Esophagus squamous epithelium (tissue), 5 donors: ENCODE data around the gene VWA8. TPM values are rescaled to one million over a fixed set of nuclear protein-coding genes. Genes with fewer than 3 reads are reported as not detected.

Experiments
- DNase-seq: peaks from one replicate; lab custom pipeline; 2025; lab: John Stamatoyannopoulos, UW
- H3K27ac ChIP-seq, 4 donors: fragments of 200-600 bp; sonication (generic); one replicate each; pipeline ENCODE4 v1.5.1; 2016 to 2019; ENCODE audit warnings: mild to moderate bottlenecking in 1 of 4
- H3K27me3 ChIP-seq, 4 donors: fragments of 200-600 bp; sonication (generic); 1 replicate in 3 of 4; 2 replicates in 1 of 4; pipeline versions ENCODE4 v1.5.1 to v1.6.0; 2017 to 2021; ENCODE audit warnings: antibody characterized with exemption in 1 of 4
- H3K36me3 ChIP-seq, 3 donors: fragments of 200-600 bp; sonication (generic); one replicate each; pipeline ENCODE4 v1.5.1; 2016 to 2019
- H3K4me1 ChIP-seq, 3 donors: fragments of 200-600 bp; sonication (generic); one replicate each; pipeline ENCODE4 v1.5.1; 2017 to 2019
- H3K4me3 ChIP-seq, 4 donors: fragments of 200-600 bp; sonication (generic); 1 replicate in 3 of 4; 2 replicates in 1 of 4; pipeline ENCODE4 v1.5.1; 2016 to 2019; ENCODE audit warnings: mild to moderate bottlenecking in 2 of 4, moderate library complexity in 1 of 4
- H3K9me3 ChIP-seq, 3 donors: fragments of 200-600 bp; sonication (generic); one replicate each; pipeline ENCODE4 v1.5.1; 2016 to 2019
- CTCF ChIP-seq, 6 experiments: fragments of 450-650 bp in 4 of 6; fragments of 200-600 bp in 2 of 6; sonication (generic) in 2 of 6; IDR thresholded peaks; one replicate each; pipeline ENCODE4 v1.5.1; 2016 to 2019; ENCODE audit warnings: antibody characterized with exemption in 6 of 6, mild to moderate bottlenecking in 4 of 6, moderate library complexity in 4 of 6
- POLR2A ChIP-seq, 4 donors: fragments of 450-650 bp; IDR thresholded peaks; one replicate each; pipeline ENCODE4 v1.6.1; 2017; ENCODE audit warnings: antibody characterized with exemption in 4 of 4, mild to moderate bottlenecking in 4 of 4, moderate library complexity in 3 of 4
- WGBS, 2 donors: methylation state at CpG; one replicate each; pipeline ENCODE4 v1.1.5; 2018; 5-methylcytosine and 5-hydroxymethylcytosine counted together
- intact Hi-C: fragments of 100-400 bp; cut with DNase I; formaldehyde crosslinking; loops from one replicate; pipeline ENCODE4 v1.15.0; 2022
- total RNA-seq, 4 donors: library from RNA; depleted of rRNA; stranded (reverse); fragments of >200 nt; gene quantifications; one replicate each; pipeline ENCODE4 v1.1.0, GENCODE V29; 2016
- donor health status: DM: yes; HTN: yes; CAD: no.

VWA8 gene
- total RNA-seq, 4 donors from 2014 or later, result 10.5 to 23.7 (median 17.3) TPM

DNA sequence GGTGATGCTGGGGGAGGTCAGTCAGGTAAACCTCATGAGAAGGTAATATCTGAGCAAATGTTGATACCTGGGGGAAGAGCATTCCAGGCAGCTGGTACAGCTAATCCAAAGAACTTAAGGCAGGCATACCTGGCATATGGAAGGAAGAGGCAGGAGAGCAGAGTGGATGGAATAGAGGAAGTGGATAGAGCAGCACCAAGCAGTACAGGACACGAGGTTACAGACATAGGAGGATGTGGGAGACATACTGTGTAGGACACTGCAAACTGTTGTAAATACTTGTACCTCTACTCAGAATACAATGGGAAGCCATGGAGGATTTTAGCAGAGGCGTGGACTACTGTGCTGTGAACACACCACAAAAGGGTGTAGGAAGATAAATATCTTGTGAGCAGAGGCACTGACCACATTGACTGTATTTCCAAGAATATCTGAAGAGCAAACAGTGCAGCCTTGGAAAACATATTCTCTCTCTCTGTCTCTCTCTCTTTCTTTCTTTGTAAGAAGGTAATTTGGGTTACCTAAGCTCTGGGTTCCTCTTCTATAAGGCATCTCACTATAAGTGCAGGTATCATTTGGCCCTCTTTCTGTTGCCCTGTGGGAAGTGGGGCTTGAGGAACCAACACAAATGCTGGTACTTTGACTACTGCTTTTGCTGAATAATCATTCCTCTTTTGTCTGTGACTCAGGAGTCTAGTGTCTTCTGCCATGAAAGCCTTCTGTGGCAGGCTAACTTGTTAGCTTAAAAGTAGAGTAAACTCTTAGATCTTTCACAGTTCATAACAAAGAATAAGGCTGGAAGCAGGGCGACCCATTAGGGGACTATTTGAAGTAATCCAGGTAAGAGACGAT is 238.0 kb downstream of the VWA8 start:
- no peak for DNase-seq
- H3K36me3 ChIP-seq, result peaks cover 0 to 74% (median 0%) of the 10 kb centered on the region in 3 donors
- no peaks in the 10 kb centered on the region for H3K4me1 ChIP-seq
- no peaks in the 10 kb centered on the region for H3K9me3 ChIP-seq
- no peak overlapping the region for H3K27ac ChIP-seq
- no peak for TF ChIP-seq POLR2A (IDR thresholded peaks at IDR 0.05)
- no peak for TF ChIP-seq CTCF (IDR thresholded peaks at IDR 0.05)
- no peak overlapping the region for H3K4me3 ChIP-seq
- WGBS, 2 donors, result 90 to 92% methylated on average over 4 of the region's 4 CpGs
- intact Hi-C loops, result no loop called here
- no peaks in the 10 kb centered on the region for H3K27me3 ChIP-seq

DNA sequence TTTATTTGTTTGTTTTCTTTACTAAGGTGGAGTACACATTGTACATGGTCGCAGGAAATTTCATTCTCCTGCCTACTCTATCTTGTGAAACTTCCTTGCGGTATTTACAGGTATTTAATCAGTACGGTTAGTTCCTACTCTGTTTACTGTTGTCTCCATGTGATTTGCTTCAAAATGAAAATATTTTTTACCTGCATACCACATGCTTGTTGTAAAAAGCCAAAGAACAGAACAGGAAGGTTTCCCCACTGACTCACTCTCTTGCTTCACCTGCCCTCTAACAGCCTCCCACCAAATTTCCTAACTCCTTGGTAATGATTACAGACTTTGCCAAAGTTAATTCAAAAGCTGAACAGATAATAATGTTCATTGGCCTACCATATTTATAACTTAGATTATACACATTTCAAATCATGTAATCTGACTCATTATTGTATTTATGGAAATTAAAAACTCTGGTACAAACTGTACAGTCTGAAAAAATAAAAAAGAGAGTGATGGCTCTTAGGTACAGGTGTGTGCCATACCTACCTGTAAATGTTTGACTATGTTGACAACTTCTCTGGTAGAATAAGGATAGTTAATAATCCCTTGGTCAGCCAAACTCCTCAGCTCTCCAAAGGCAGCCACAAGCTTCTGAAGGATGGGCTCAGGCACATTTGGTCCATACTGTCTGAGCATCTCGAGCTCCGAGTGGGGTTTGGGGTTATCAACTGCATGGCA is 239.9 kb downstream of the VWA8 start:
- Histone ChIP-seq H3K27ac (no peak overlapping the region), H3K4me1 (no peaks in the 10 kb centered on the region), H3K9me3 (no peaks in the 10 kb centered on the region), H3K36me3 (peaks cover 0 to 64% (median 0%) of the 10 kb centered on the region in 3 donors), H3K4me3 (no peak overlapping the region), H3K27me3 (no peaks in the 10 kb centered on the region)
- intact Hi-C loops, result no loop called here
- 83 to 90% methylated on average over 5 of the region's 5 CpGs for WGBS, 2 donors
- no peak for DNase-seq
- TF ChIP-seq CTCF (IDR thresholded peaks at IDR 0.05) (no peak), POLR2A (IDR thresholded peaks at IDR 0.05) (no peak)

GRCh38 chr13:41716236-41716635 is 244.7 kb downstream of the VWA8 start:
- no peaks in the 10 kb centered on the region for H3K9me3 ChIP-seq
- no peak for DNase-seq
- H3K4me3 ChIP-seq, result no peak overlapping the region
- H3K27ac ChIP-seq, result no peak overlapping the region
- H3K36me3 ChIP-seq, result peaks cover 0 to 23% (median 0%) of the 10 kb centered on the region in 3 donors
- WGBS, 2 donors, result 87 to 89% methylated on average over 1 of the region's 1 CpG
- H3K4me1 ChIP-seq, result no peaks in the 10 kb centered on the region
- TF ChIP-seq POLR2A (IDR thresholded peaks at IDR 0.05), result no peak
- TF ChIP-seq CTCF (IDR thresholded peaks at IDR 0.05), result no peak
- no peaks in the 10 kb centered on the region for H3K27me3 ChIP-seq
- intact Hi-C loops, result no loop called here

- no peak overlapping the region for H3K4me3 ChIP-seq
- no peak for TF ChIP-seq POLR2A (IDR thresholded peaks at IDR 0.05)
- no peak for TF ChIP-seq CTCF (IDR thresholded peaks at IDR 0.05)
- no peak for DNase-seq
- H3K36me3 ChIP-seq, result no peaks in the 10 kb centered on the region
- H3K27me3 ChIP-seq, result no peaks in the 10 kb centered on the region
- no peak overlapping the region for H3K27ac ChIP-seq
- H3K4me1 ChIP-seq, result peaks cover 0 to 9% (median 3%) of the 10 kb centered on the region in 3 donors
- intact Hi-C loops, result no loop called here
- H3K9me3 ChIP-seq, result no peaks in the 10 kb centered on the region
- 71 to 76% methylated on average over 1 of the region's 1 CpG for WGBS, 2 donors
Observed at GRCh38 chr13:41713405-41713804, 247.5 kb downstream of the VWA8 start.

DNA sequence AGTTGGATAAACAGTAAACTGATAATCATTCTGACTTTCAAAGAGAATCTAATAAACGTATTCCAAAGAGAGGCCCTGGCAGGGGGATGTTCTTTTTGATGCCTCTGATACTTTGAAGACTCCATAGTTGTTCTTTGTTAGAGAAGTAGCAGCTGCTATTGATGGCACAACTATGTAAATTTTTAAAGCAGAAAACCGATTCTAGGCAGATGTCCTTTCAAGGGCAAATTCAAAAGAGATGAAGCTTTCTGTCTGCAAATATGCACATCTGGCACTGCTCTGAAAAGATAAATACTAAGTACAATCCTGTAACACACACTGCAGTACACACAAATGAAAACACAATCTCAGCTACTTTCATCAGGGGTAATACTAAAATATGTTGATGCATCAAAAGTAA is 250.1 kb downstream of the VWA8 start:
- no peak for TF ChIP-seq CTCF (IDR thresholded peaks at IDR 0.05)
- TF ChIP-seq POLR2A (IDR thresholded peaks at IDR 0.05), result no peak
- no peaks in the 10 kb centered on the region for H3K9me3 ChIP-seq
- no peak for DNase-seq
- peaks cover 0 to 23% (median 3%) of the 10 kb centered on the region in 3 donors for H3K4me1 ChIP-seq
- intact Hi-C loops, result no loop called here
- 57 to 83% methylated on average over 2 of the region's 2 CpGs for WGBS, 2 donors
- H3K36me3 ChIP-seq, result no peaks in the 10 kb centered on the region
- no peaks in the 10 kb centered on the region for H3K27me3 ChIP-seq
- H3K27ac ChIP-seq, result no peak overlapping the region
- no peak overlapping the region for H3K4me3 ChIP-seq
